GM13977 (cell line): ENCODE data around the gene CDHR5.

Experiments
- DNase-seq: peaks from one replicate; pipeline ENCODE4 v3.0.0; 2012; ENCODE audit warnings: low spot score
- in situ Hi-C: fragments of 300-500 bp; cut with MboI; formaldehyde crosslinking; loops from one replicate; pipeline ENCODE4 v1.12.0; 2022; ENCODE audit warnings: low sequenced_read_pairs, low pct_unique_long_range_greater_than_20kb, mixed read lengths, inconsistent platforms; ENCODE audit not compliant: unreplicated experiment
- TF ChIP-seq, protein P1 (sequence below): IDR thresholded peaks from 2 replicates; pipeline ENCODE4 v1.5.1; 2012; ENCODE audit warnings: mild to moderate bottlenecking, control low read depth; ENCODE audit not compliant: insufficient read depth; ENCODE audit errors: extremely low read depth, missing control alignments

The CDHR5 gene

DNA sequence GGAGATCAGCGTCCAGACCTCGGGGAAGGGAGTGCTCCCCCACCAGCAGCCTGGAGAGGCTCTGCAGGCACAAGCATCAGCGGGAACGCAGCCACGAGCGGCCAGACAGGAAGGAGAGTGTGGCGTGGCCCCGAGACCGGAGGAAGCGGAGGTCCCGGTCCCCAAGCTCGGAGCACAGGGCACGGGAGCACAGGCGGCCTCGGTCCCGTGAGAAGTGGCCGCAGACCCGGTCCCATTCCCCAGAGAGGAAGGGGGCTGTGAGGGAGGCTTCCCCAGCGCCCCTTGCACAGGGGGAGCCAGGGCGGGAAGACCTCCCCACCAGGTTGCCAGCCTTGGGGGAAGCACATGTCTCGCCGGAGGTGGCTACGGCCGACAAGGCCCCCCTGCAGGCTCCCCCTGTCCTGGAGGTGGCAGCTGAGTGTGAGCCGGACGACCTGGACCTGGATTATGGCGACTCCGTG is 15.9 kb downstream of the CDHR5 start:
- DNase-seq, result no peak
- in situ Hi-C loops, result no loop called here
- TF ChIP-seq, protein P1, sequence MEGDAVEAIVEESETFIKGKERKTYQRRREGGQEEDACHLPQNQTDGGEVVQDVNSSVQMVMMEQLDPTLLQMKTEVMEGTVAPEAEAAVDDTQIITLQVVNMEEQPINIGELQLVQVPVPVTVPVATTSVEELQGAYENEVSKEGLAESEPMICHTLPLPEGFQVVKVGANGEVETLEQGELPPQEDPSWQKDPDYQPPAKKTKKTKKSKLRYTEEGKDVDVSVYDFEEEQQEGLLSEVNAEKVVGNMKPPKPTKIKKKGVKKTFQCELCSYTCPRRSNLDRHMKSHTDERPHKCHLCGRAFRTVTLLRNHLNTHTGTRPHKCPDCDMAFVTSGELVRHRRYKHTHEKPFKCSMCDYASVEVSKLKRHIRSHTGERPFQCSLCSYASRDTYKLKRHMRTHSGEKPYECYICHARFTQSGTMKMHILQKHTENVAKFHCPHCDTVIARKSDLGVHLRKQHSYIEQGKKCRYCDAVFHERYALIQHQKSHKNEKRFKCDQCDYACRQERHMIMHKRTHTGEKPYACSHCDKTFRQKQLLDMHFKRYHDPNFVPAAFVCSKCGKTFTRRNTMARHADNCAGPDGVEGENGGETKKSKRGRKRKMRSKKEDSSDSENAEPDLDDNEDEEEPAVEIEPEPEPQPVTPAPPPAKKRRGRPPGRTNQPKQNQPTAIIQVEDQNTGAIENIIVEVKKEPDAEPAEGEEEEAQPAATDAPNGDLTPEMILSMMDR, result no peak

DNA sequence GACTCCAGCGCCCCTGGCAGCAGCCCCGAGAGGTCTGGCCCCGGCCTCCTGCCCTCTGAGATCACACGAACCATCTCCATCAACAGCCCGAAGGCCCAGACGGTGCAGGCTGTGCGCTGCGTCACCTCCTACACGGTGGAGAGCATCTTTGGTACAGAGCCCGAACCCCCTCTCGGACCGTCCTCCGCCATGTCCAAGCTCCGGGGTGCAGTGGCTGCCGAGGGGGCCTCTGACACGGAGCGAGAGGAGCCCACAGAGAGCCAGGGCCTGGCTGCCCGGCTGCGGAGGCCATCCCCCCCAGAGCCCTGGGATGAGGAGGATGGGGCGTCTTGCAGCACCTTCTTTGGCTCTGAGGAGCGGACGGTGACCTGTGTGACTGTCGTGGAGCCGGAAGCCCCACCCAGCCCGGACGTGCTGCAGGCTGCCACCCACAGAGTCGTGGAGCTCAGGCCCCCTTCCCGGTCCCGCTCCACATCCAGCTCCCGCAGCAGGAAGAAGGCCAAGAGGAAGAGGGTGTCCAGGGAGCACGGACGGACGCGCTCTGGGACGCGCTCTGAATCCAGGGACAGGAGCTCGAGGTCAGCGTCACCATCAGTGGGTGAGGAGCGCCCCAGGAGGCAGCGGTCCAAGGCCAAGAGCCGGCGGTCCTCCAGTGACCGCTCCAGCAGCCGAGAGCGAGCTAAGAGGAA is 16.6 kb downstream of the CDHR5 start:
- in situ Hi-C loops, result no loop called here
- TF ChIP-seq, protein P1, result no peak
- DNase-seq, result no peak

DNA sequence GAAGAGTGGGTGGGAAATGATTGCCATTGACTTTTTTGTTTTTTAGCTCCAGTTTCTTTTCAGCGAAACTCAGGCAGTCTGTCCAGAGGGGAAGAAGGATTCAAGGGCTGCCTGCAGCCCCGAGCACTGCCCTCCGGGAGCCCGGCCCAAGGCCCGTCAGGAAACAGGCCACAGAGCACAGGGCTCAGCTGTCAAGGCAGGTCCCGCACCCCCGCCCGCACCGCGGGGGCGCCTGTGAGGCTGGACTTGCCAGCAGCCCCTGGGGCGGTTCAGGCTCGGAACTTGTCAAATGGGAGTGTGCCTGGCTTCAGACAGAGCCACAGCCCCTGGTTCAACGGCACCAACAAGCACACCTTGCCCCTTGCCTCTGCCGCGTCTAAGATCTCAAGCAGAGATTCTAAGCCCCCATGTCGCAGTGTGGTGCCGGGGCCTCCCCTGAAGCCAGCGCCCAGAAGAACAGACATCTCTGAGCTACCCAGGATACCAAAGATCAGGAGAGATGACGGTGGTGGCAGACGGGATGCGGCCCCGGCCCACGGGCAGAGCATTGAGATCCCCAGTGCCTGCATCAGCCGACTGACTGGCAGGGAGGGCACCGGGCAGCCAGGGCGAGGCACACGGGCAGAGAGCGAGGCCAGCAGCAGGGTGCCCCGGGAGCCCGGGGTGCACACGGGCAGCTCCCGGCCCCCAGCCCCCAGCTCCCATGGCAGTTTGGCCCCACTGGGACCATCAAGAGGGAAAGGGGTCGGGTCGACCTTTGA is 17.6 kb downstream of the CDHR5 start:
- TF ChIP-seq, protein P1, result no peak
- no peak for DNase-seq
- in situ Hi-C loops, result no loop called here

DNA sequence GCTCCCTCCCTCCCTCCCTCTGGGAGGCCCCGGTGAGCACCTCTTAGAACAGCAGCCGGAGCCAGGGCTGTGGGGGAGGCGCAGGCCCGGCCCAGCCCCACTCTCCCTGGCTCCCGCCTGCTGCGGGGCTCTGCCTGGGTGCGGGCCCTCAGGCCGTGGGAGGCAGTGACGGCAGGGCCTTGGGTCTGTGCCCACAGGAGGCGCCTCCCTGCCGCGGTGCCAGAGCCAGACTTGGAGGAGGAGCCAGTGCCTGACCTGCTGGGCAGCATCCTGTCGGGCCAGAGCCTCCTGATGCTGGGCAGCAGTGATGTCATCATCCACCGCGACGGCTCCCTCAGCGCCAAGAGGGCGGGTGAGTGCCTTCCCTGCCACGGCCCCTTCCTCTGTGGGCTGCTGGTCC is 18.5 kb downstream of the CDHR5 start:
- TF ChIP-seq, protein P1, result no peak
- in situ Hi-C loops, result no loop called here
- DNase-seq, result no peak

DNA sequence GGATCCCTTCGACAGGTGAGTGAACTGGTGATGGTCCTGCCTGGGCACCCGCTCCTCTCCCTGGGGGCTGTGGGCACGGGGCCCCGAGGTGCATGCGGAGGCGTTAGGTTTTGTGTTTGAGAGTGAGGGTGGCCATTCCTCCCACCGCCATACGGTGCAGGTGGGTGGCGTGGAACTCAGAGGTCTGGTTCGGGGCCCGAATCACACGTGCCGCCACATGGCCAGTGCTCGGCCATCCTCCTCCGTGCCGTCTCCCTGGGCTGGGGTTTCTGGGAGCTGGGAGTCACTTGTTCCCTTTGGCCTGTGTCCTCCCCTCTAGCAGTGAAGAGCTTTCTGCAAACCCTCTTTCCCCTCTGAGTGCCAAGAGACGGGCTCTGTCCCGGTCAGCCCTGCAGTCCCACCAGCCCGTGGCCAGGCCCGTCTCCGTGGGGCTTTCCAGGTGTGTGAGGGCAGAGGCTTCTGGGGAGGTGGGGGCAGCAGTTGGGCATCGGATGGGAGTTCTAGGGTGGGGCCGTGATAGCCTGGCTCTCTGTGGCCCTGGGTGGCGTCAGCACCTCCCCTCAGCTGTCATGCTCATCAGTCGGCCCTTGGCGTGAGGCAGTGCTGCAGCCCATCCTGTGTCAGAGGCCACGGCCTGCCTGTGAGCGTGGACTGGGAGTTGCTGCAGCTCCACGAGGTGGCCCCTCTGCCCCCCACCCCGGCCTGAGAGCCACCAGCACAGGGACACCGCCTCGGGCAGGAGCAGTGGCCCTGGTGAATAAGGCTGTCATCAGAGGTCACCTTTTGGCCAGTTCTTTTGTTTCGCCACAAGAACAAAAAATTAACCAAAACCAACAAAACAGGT is 19.2 kb downstream of the CDHR5 start:
- TF ChIP-seq, protein P1, result no peak

DNA sequence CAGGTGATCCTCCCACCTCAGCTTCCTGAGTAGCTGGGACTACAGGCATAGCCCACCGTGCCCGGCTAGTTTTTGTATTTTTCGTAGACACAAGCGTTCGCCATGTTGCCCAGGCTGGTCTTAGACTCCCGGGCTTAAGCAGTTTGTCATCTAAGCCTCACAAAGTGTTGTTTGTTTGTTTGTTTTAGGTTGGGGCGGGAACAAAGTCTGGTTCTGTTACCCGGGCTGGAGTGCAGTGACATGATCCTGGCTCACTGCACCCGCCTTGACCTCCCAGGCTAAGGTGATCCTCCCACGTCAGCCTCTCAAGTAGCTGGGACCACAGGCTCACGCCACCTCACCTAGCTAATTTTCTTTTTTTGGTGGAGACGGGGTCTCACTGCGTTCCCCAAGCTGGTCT is 21.6 kb downstream of the CDHR5 start:
- no peak for DNase-seq
- TF ChIP-seq, protein P1, result no peak
- in situ Hi-C loops, result no loop called here

More for the DNA sequence above, 19.2 kb downstream of the CDHR5 start:
- no peak for DNase-seq
- in situ Hi-C loops, result no loop called here
